SK-N-SH treated with all-trans-retinoic acid at 6 μM for 48 hours (cell line): ENCODE measurements around the gene ATR.
"Not testable (repeated sequence)": the region's sequence is repeated elsewhere in the genome, so short reads cannot be mapped to it uniquely, and the experiment has no call there.

Source experiments
- ATAC-seq: fragments of 200-7000 bp; cut with Tn5 transposase; 3 replicates; pipeline ENCODE4 v1.9.1; 2020; ENCODE audit warnings: mild to moderate bottlenecking, moderate library complexity
- ARNTL ChIP-seq: fragments of 450-650 bp; formaldehyde crosslinking; IDR thresholded peaks from 2 replicates; pipeline ENCODE4 v1.5.0; 2020; ENCODE audit warnings: low read depth, mild to moderate bottlenecking, moderate library complexity, borderline replicate concordance
- BACH2 ChIP-seq: fragments of 250-450 bp; sonication (Bioruptor Pico); IDR thresholded peaks from 2 replicates; pipeline ENCODE4 v1.9.0; 2021; ENCODE audit warnings: mild to moderate bottlenecking, borderline replicate concordance
- CSDC2 ChIP-seq: fragments of 250-450 bp; sonication (Bioruptor Pico); IDR thresholded peaks from 2 replicates; pipeline ENCODE4 v1.5.0; 2020; ENCODE audit warnings: mild to moderate bottlenecking, moderate library complexity
- GLIS3 ChIP-seq: fragments of 250-450 bp; sonication (Bioruptor Pico); IDR thresholded peaks from 2 replicates; pipeline ENCODE4 v1.5.0; 2020; ENCODE audit warnings: mild to moderate bottlenecking, moderate library complexity
- RARB ChIP-seq: fragments of 250-450 bp; sonication (Bioruptor Pico); IDR thresholded peaks from 2 replicates; pipeline ENCODE4 v1.8.0; 2021; ENCODE audit warnings: mild to moderate bottlenecking, moderate library complexity
- SNAI2 ChIP-seq: fragments of 250-450 bp; sonication (Bioruptor Pico); IDR thresholded peaks from 2 replicates; pipeline ENCODE4 v1.5.0; 2020; ENCODE audit warnings: mild to moderate bottlenecking, moderate library complexity
- TOX ChIP-seq: fragments of 250-450 bp; sonication (Bioruptor Pico); IDR thresholded peaks from 2 replicates; pipeline ENCODE4 v1.8.0; 2021; ENCODE audit warnings: mild to moderate bottlenecking, moderate library complexity, borderline replicate concordance
- ZFP3 ChIP-seq: fragments of 250-450 bp; sonication (Bioruptor Pico); IDR thresholded peaks from 2 replicates; pipeline ENCODE4 v1.5.0; 2020; ENCODE audit warnings: mild to moderate bottlenecking, moderate library complexity
- ZFP30 ChIP-seq: fragments of 450-650 bp; formaldehyde crosslinking; IDR thresholded peaks from 2 replicates; pipeline ENCODE4 v1.5.0; 2022; ENCODE audit warnings: mild to moderate bottlenecking, moderate library complexity
- ZNF565 ChIP-seq: fragments of 450-650 bp; formaldehyde crosslinking; conservative IDR thresholded peaks from 2 replicates; pipeline ENCODE4 v1.5.0; 2020; ENCODE audit warnings: low read depth, mild to moderate bottlenecking, moderate library complexity
- ZNF8 ChIP-seq: fragments of 450-650 bp; formaldehyde crosslinking; IDR thresholded peaks from 2 replicates; pipeline ENCODE4 v1.5.0; 2020; ENCODE audit warnings: mild to moderate bottlenecking, moderate library complexity
- TF ChIP-seq, protein P1 (sequence below): fragments of 250-450 bp; sonication (Bioruptor Pico); IDR thresholded peaks from 2 replicates; pipeline ENCODE4 v1.5.1; 2020; ENCODE audit warnings: low read depth, mild to moderate bottlenecking, moderate library complexity
- TF ChIP-seq, protein P2 (sequence below): fragments of 250-450 bp; sonication (Bioruptor Pico); IDR thresholded peaks from 2 replicates; pipeline ENCODE4 v1.8.0; 2021; ENCODE audit warnings: low read depth, mild to moderate bottlenecking, moderate library complexity, borderline replicate concordance
- TF ChIP-seq, protein P3 (sequence below): fragments of 250-450 bp; sonication (Bioruptor Pico); IDR thresholded peaks from 2 replicates; pipeline ENCODE4 v1.5.0; 2020; ENCODE audit warnings: mild to moderate bottlenecking, moderate library complexity
- TF ChIP-seq, protein P4 (sequence below): fragments of 250-450 bp; sonication (Bioruptor Pico); IDR thresholded peaks from 2 replicates; pipeline ENCODE4 v1.8.0; 2020; ENCODE audit warnings: mild to moderate bottlenecking, moderate library complexity, borderline replicate concordance
- TF ChIP-seq, protein P5 (sequence below): fragments of 250-450 bp; sonication (Bioruptor Pico); IDR thresholded peaks from 2 replicates; pipeline ENCODE4 v1.5.1; 2021; ENCODE audit warnings: mild to moderate bottlenecking, moderate library complexity

ATR gene

DNA sequence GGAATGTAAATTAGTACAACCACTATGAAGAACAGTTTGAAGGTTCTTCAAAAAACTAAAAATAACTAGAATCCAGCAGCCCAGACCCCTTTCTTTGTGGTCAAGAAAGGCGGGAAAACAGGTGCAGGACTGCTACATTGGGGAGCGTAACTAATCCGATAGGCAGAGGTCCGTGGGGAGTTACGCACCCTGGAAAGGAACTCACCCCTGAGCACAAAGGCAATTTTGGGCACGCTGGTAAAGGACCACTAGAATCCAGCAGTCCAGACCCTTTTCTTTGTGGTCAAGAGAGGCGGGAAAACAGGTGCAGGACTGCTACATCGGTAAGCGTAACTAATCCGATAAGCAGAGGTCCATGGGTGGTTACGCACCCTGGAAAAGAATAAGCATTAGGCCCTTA, 140.4 kb downstream of the ATR start:
- ATAC-seq, result not testable (repeated sequence)

DNA sequence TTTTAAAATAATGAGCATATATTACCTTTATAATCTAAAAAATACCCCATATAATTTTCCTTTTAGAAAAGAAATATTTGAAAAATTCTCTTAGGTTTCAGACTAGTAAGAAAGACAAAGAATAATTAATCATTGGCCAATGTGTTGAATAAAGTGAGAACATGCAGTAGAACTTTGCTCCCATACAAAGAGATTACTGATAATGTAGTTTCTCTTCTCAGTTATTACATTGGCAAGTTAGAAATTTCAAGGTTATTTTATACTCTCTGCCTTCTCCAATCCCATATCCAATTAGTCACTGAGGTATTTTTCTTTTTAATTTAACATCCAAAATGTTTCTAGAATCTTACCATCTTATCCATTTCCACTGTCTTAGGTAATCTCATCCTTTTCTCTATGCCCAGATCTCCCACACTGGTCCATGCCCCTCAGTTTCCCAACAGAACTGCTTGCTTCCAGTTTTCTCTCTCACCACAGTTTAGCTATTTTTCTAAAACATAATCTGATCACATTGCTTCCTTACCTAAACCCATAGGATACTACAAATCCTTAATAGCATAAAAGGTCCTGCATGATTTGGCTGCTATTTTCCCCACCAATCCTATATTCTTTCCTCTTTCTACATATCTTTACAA, 141.5 kb downstream of the ATR start:
- no peak for TF ChIP-seq CSDC2 (CRISPR knock-in tag)
- TF ChIP-seq BACH2, result no peak
- TF ChIP-seq, protein P1, sequence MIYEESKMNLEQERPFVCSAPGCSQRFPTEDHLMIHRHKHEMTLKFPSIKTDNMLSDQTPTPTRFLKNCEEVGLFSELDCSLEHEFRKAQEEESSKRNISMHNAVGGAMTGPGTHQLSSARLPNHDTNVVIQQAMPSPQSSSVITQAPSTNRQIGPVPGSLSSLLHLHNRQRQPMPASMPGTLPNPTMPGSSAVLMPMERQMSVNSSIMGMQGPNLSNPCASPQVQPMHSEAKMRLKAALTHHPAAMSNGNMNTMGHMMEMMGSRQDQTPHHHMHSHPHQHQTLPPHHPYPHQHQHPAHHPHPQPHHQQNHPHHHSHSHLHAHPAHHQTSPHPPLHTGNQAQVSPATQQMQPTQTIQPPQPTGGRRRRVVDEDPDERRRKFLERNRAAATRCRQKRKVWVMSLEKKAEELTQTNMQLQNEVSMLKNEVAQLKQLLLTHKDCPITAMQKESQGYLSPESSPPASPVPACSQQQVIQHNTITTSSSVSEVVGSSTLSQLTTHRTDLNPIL (CRISPR knock-in tag), result no peak
- ATAC-seq, result no peak

DNA sequence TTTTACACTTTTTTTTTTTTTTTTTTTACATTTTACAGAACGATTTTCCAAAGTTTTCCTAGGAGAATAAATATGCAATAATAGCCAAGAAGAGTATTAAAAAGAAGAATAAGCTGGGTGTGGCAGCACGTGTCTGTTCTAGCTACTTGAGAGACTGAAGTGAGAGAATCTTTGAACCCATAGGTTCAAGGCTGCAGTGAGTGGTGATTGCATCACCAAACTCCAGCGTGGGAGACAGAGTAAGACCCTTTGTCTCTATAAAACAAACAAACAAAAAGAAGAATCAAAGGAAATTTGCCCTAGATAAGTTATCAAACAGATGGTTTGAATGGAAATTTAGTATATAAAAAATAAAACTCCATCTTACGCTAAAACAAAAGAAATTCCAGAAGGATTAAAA, 144.0 kb downstream of the ATR start:
- no peak for ATAC-seq
- TF ChIP-seq ZFP3 (CRISPR knock-in tag), result no peak
- TF ChIP-seq, protein P2, sequence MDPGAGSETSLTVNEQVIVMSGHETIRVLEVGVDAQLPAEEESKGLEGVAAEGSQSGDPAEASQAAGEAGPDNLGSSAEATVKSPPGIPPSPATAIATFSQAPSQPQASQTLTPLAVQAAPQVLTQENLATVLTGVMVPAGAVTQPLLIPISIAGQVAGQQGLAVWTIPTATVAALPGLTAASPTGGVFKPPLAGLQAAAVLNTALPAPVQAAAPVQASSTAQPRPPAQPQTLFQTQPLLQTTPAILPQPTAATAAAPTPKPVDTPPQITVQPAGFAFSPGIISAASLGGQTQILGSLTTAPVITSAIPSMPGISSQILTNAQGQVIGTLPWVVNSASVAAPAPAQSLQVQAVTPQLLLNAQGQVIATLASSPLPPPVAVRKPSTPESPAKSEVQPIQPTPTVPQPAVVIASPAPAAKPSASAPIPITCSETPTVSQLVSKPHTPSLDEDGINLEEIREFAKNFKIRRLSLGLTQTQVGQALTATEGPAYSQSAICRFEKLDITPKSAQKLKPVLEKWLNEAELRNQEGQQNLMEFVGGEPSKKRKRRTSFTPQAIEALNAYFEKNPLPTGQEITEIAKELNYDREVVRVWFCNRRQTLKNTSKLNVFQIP (CRISPR knock-in tag), result no peak
- no peak for TF ChIP-seq ARNTL (CRISPR knock-in tag)
- no peak for TF ChIP-seq BACH2
- TF ChIP-seq, all 23 proteins: peak for 0

DNA sequence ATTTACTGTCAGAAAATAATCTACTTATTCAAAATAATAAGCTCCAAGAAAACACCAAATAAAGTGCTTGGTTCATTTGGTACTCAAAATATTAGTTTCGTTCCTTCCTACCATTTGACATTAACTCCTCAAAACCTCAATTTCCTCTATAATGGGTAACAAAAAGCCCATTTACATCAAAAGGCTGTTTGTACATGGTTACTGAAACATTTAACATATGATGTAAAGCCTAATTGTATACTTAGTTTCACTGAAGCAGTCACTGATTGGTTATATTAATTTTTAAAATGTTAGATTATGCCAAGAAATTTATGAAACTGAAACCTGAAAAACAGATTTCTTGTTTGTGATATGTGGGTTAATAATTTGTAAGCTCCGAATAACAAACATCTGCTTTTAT, 145.4 kb downstream of the ATR start:
- ATAC-seq, result no peak
- TF ChIP-seq, protein P3, sequence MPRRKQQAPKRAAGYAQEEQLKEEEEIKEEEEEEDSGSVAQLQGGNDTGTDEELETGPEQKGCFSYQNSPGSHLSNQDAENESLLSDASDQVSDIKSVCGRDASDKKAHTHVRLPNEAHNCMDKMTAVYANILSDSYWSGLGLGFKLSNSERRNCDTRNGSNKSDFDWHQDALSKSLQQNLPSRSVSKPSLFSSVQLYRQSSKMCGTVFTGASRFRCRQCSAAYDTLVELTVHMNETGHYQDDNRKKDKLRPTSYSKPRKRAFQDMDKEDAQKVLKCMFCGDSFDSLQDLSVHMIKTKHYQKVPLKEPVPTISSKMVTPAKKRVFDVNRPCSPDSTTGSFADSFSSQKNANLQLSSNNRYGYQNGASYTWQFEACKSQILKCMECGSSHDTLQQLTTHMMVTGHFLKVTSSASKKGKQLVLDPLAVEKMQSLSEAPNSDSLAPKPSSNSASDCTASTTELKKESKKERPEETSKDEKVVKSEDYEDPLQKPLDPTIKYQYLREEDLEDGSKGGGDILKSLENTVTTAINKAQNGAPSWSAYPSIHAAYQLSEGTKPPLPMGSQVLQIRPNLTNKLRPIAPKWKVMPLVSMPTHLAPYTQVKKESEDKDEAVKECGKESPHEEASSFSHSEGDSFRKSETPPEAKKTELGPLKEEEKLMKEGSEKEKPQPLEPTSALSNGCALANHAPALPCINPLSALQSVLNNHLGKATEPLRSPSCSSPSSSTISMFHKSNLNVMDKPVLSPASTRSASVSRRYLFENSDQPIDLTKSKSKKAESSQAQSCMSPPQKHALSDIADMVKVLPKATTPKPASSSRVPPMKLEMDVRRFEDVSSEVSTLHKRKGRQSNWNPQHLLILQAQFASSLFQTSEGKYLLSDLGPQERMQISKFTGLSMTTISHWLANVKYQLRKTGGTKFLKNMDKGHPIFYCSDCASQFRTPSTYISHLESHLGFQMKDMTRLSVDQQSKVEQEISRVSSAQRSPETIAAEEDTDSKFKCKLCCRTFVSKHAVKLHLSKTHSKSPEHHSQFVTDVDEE (CRISPR knock-in tag), result no peak
- TF ChIP-seq GLIS3 (CRISPR knock-in tag), result no peak
- no peak for TF ChIP-seq SNAI2 (CRISPR knock-in tag)
- TF ChIP-seq, protein P2 (CRISPR knock-in tag), result no peak
- no peak for TF ChIP-seq ZFP30 (CRISPR knock-in tag)
- no peak for TF ChIP-seq TOX
- TF ChIP-seq ZNF8, result no peak
- no peak for TF ChIP-seq RARB (CRISPR knock-in tag)
- no peak for TF ChIP-seq BACH2
- TF ChIP-seq ZNF565 (CRISPR knock-in tag), result no peak
- TF ChIP-seq, protein P4, sequence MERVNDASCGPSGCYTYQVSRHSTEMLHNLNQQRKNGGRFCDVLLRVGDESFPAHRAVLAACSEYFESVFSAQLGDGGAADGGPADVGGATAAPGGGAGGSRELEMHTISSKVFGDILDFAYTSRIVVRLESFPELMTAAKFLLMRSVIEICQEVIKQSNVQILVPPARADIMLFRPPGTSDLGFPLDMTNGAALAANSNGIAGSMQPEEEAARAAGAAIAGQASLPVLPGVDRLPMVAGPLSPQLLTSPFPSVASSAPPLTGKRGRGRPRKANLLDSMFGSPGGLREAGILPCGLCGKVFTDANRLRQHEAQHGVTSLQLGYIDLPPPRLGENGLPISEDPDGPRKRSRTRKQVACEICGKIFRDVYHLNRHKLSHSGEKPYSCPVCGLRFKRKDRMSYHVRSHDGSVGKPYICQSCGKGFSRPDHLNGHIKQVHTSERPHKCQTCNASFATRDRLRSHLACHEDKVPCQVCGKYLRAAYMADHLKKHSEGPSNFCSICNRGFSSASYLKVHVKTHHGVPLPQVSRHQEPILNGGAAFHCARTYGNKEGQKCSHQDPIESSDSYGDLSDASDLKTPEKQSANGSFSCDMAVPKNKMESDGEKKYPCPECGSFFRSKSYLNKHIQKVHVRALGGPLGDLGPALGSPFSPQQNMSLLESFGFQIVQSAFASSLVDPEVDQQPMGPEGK (CRISPR knock-in tag), result no peak
- TF ChIP-seq, protein P5, sequence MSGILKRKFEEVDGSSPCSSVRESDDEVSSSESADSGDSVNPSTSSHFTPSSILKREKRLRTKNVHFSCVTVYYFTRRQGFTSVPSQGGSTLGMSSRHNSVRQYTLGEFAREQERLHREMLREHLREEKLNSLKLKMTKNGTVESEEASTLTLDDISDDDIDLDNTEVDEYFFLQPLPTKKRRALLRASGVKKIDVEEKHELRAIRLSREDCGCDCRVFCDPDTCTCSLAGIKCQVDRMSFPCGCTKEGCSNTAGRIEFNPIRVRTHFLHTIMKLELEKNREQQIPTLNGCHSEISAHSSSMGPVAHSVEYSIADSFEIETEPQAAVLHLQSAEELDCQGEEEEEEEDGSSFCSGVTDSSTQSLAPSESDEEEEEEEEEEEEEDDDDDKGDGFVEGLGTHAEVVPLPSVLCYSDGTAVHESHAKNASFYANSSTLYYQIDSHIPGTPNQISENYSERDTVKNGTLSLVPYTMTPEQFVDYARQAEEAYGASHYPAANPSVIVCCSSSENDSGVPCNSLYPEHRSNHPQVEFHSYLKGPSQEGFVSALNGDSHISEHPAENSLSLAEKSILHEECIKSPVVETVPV (CRISPR knock-in tag), result no peak
- TF ChIP-seq ARNTL (CRISPR knock-in tag), result no peak
- TF ChIP-seq, protein P1 (CRISPR knock-in tag), result no peak
- no peak for TF ChIP-seq ZFP3 (CRISPR knock-in tag)
